Stimulated activated naive CD8-positive, alpha-beta T cell treated with anti-CD3 and anti-CD28 coated beads, Interleukin-15, amount 100 ng/mL, for 72 hours (primary cell): ENCODE measurements around the gene MGST3.
A peak's percentile ranks its signal among the peaks of the same experiment; 100 is the strongest.
"Not testable (repeated sequence)": the region's sequence is repeated elsewhere in the genome, so short reads cannot be mapped to it uniquely, and the experiment has no call there.

Experiments used
- ATAC-seq: fragments of 150-1000 bp; cut with Tn5 transposase; 2 replicates; pipeline ENCODE4 v1.10.0; 2021; ENCODE audit warnings: mild to moderate bottlenecking, moderate library complexity
- DNase-seq, 2 donors: peaks; one replicate each; pipeline ENCODE4 v3.0.0; 2021 to 2022
- H3K27ac Mint-ChIP-seq, 2 donors: one replicate each; pipeline ENCODE4 v1.8.0; 2022; ENCODE audit warnings: mild to moderate bottlenecking in 2 of 2, mixed read lengths in 2 of 2, moderate library complexity in 2 of 2
- H3K27me3 Mint-ChIP-seq: one replicate; pipeline ENCODE4 v1.8.0; 2022; ENCODE audit warnings: mixed read lengths
- H3K4me1 Mint-ChIP-seq: one replicate; pipeline ENCODE4 v1.8.0; 2022; ENCODE audit warnings: mild to moderate bottlenecking, mixed read lengths
- H3K4me3 Mint-ChIP-seq, 2 donors: one replicate each; pipeline ENCODE4 v1.8.0; 2022; ENCODE audit warnings: mild to moderate bottlenecking in 2 of 2, mixed read lengths in 2 of 2, moderate library complexity in 1 of 2
- H3K9me3 Mint-ChIP-seq, 2 donors: one replicate each; pipeline ENCODE4 v1.8.0; 2022; ENCODE audit warnings: mixed read lengths in 2 of 2

The MGST3 gene

DNA sequence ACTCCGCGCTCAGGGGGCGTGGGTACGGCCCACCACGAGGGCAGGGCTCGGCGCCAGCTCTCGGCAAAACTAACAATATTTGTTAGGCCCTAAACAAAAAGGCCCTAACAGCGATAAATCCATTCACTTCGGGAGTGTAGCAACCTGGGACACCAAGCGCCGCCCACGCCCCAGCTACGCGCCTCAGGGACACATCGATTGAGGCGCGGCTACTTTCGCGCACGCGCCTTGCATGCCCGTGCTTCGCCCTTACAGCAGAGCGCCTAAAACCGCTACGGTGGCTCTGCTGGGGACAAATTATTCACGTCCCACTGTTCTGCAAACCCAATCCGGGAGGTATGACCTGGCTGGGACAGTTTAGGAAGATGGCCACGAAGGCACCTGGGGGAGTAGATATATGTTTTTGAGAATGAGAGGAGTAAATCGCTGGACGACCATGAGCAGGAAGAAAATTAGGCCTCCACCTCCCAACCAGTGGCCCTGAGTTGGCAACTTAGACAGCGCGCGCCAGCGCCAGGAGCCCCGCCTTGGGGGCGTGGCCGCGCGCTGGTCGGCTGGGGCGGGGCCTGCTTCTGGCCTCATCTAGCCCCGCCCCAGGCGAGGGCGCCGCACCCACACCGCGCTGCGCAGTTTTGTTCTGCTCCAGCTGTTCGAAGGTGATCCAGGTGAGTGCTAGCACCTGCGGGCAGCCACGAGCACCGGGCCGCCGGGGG lies at the start of gene MGST3:
Gene MGST3, plus strand, starts transcription at position 606 of the 713 bp plus-strand sequence. CDS start 18,614 bp downstream, outside the sequence.
- H3K27me3 Mint-ChIP-seq, result no peaks in the 10 kb centered on the region
- peak; percentile 92 to 95 for DNase-seq
- H3K27ac Mint-ChIP-seq, result no peak within 1 kb of the TSS
- ATAC-seq, result peak; percentile 92
- peaks cover 32% of the 10 kb centered on the region for H3K4me1 Mint-ChIP-seq
- no peak within 1 kb of the TSS for H3K4me3 Mint-ChIP-seq
- H3K9me3 Mint-ChIP-seq, result no peaks in the 10 kb centered on the region

DNA sequence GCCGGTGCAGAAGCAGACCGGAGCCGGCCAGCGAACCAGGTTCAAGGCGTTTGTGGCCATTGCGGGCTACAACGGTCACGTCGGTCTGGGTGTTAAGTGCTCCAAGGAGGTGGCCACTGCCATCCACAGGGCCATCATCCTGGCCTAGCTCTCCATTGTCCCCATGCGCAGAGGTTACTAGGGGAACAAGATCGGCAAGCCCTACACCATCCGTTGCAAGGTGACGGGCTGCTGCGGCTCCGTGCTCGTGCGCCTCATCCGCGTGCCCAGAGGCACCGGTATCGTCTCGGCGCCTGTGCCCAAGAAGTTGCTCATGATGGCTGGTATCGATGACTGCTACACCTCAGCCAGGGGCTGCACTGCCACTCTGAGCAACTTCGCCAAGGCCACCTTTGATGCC lies 49.1 kb upstream of the MGST3 start:
- ATAC-seq (no peak), DNase-seq (no peak)
- H3K27ac Mint-ChIP-seq, result no peak overlapping the region
- H3K9me3 Mint-ChIP-seq, result no peaks in the 10 kb centered on the region
- H3K4me3 Mint-ChIP-seq, result no peak overlapping the region
- H3K4me1 Mint-ChIP-seq, result no peaks in the 10 kb centered on the region
- peaks cover 17% of the 10 kb centered on the region for H3K27me3 Mint-ChIP-seq

- Mint-ChIP-seq H3K4me1 (no peaks in the 10 kb centered on the region), H3K27ac (peak overlapping the region in 1 of 2 donors; percentile 84), H3K4me3 (no peak overlapping the region), H3K27me3 (peaks cover 46% of the 10 kb centered on the region), H3K9me3 (no peaks in the 10 kb centered on the region)
- DNase-seq, result no peak
- ATAC-seq, result no peak
These were observed 44.6 kb upstream of the MGST3 start for GRCh38 chr1:165586398-165586797.

- peaks cover 66% of the 10 kb centered on the region for H3K27me3 Mint-ChIP-seq
These were observed 39.6 kb upstream of the MGST3 start for GRCh38 chr1:165591391-165591790.

DNA sequence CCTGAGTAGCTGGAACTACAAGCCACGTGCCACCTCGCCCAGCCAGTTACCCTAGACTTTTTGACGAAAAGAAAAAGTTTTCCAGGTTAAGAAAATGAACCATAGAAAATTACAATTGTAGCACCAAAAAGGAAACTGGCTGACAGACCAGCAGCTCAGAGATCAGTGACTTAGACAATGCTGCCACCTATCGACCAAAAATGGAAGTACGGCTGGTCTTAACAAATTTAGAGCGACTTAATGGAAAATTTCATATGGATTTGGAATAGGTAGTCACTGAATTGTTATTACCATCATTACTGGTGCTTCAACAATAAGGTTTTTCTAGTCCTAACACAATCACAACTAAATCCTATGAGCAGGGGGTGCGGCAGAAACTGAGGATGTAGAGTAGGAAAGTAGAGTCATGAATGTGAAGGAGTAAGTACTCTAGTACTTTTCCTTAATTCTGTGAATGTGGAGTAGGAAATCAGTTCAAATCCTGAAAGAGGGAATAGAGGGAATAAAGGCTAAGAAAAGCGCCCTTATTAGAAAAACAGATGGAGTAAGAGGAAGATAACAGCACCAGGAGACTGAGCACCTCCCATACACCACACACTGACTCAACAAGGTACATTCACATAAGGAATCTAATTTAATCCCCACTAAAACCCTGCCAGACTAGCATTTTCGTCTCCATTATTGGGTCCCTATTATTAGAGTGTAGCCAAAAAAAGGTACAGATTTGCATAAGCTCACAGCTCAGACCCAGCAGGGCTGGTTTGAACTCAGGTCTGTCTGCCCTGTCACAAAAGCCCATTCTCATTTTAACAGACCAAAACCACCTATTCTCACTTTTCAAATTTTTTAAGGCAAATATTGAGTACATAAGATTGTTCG lies 37.9 kb upstream of the MGST3 start:
- Mint-ChIP-seq H3K4me1 (peaks cover 22% of the 10 kb centered on the region), H3K27me3 (peaks cover 67% of the 10 kb centered on the region), H3K4me3 (no peak overlapping the region), H3K27ac (no peak overlapping the region), H3K9me3 (no peaks in the 10 kb centered on the region)
- DNase-seq, result peak; percentile 64 to 67
- peak; percentile 52 for ATAC-seq

More at GRCh38 chr1:165591391-165591790, 39.6 kb upstream of the MGST3 start:
- not testable (repeated sequence) for DNase-seq, H3K27ac Mint-ChIP-seq, H3K4me3 Mint-ChIP-seq, H3K9me3 Mint-ChIP-seq, ATAC-seq, H3K4me1 Mint-ChIP-seq

DNA sequence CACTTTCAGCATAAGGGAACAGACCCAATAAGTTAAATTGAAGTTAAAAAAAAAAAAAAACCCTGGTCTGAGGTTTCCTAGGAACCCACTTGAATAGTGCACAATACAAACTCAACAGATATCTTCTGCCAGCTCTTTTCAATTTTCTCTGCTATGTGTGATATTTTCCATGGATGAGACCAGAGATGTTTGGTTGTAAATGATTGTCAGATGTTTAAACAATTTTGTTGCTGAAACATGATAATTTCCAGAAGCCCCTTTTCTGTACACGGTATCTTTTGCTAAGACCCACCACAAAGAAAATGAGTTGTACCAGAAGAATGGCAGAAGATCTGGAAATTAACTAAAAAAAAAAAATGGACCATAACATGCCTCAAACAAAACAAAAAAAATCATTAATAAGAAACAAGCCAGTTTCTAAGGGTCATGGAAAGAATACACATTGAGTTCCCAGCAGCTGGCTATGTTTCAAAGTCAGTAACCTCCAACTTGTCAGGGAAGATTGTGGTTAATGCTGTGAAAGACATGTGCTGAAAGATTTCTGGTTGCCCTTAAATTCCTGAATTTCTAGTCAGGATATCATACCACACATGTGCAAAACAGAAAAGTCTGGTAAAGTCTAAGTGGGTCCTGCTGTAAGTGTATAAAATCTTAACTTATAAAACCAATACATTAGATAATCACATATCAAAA lies 35.6 kb upstream of the MGST3 start:
- H3K27me3 Mint-ChIP-seq, result peaks cover 49% of the 10 kb centered on the region
- H3K4me3 Mint-ChIP-seq, result no peak overlapping the region
- H3K9me3 Mint-ChIP-seq, result no peaks in the 10 kb centered on the region
- no peak for ATAC-seq
- no peak for DNase-seq
- no peak overlapping the region for H3K27ac Mint-ChIP-seq
- peaks cover 38% of the 10 kb centered on the region for H3K4me1 Mint-ChIP-seq

GRCh38 chr1:165597883-165598675 lies 33.0 kb upstream of the MGST3 start:
- Mint-ChIP-seq H3K4me1 (peaks cover 39% of the 10 kb centered on the region), H3K27ac (peak overlapping the region; percentile 77 to 95), H3K27me3 (peaks cover 36% of the 10 kb centered on the region), H3K9me3 (no peaks in the 10 kb centered on the region), H3K4me3 (peak overlapping the region; percentile 89 to 97)
- DNase-seq (peak; percentile 86 to 96), ATAC-seq (peak; percentile 98)

- Mint-ChIP-seq H3K27ac (peak overlapping the region; percentile 77 to 95), H3K27me3 (peaks cover 30% of the 10 kb centered on the region), H3K4me1 (peaks cover 35% of the 10 kb centered on the region), H3K9me3 (no peaks in the 10 kb centered on the region), H3K4me3 (peak overlapping the region; percentile 89 to 97)
- ATAC-seq (no peak), DNase-seq (no peak)
These were observed 32.4 kb upstream of the MGST3 start for GRCh38 chr1:165598676-165599059.

DNA sequence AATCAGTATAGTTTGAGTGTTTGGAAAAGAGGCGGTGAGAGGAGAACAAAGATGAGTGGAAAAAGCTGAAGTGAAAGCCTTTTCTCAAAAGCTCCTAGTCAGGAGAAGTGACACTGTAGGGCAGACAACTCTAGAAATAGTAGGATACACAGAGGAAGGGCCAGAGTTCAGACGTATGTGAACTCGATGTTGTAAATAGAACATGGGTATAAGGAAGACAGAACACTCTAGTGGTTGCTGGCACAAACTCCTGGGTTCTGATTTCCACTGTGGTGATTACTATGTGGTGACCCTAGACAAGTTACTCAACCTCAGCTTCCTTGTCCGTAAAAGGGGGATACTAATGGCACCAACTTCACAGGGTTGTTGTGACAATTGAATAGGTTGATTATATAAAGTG lies 30.2 kb upstream of the MGST3 start:
- no peak for DNase-seq
- Mint-ChIP-seq H3K4me1 (peaks cover 35% of the 10 kb centered on the region), H3K27me3 (peaks cover 11% of the 10 kb centered on the region), H3K9me3 (no peaks in the 10 kb centered on the region), H3K27ac (no peak overlapping the region), H3K4me3 (no peak overlapping the region)
- ATAC-seq, result no peak

GRCh38 chr1:165603810-165604209 lies 27.2 kb upstream of the MGST3 start:
- Mint-ChIP-seq H3K4me1 (peaks cover 16% of the 10 kb centered on the region), H3K4me3 (no peak overlapping the region), H3K27ac (no peak overlapping the region), H3K27me3 (no peaks in the 10 kb centered on the region), H3K9me3 (no peaks in the 10 kb centered on the region)
- no peak for ATAC-seq
- DNase-seq, result no peak

DNA sequence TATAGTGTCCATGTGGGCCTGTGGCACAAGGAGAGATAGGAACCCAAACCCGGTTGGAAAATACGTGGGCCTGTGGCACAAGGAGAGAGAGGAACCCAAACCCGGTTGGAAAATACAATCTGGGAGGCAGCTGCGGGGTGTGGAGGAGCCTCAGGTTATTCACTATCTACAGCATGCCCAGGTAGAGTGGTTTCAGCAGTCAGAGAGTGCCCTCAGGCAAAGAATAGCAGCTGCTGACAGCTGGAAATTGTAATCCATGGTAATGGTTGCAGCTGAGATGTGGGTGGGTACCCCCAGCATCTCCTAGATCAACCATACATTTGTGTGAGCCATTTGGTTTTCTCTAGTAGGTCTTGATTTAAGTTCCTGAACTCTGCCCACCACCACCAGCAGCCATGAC lies 25.8 kb upstream of the MGST3 start:
- Mint-ChIP-seq H3K4me3 (no peak overlapping the region), H3K27me3 (no peaks in the 10 kb centered on the region)
- ATAC-seq, result no peak

DNA sequence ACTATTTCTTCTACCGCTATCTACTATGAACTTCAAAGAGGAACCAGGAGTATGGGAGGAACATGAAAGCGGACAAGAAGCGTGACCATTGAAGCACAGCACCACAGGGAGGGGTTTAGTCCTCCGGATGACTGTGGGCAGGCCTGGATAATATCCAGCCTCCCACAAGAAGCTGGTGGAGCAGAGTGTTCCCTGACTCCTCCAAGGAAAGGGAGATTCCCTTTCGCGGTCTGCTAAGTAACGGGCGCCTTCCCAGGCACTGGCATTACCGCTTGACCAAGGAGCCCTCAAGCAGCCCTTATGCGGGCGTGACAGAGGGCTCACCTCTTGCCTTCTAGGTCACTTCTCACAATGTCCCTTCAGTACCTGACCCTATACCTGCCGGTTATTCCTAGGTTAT lies 24.4 kb upstream of the MGST3 start:
- H3K4me3 Mint-ChIP-seq, H3K27ac Mint-ChIP-seq: not testable (repeated sequence)

More for the DNA sequence above, 25.8 kb upstream of the MGST3 start:
- H3K9me3 Mint-ChIP-seq, result no peaks in the 10 kb centered on the region
- no peak for DNase-seq
- no peak overlapping the region for H3K27ac Mint-ChIP-seq
- peaks cover 6% of the 10 kb centered on the region for H3K4me1 Mint-ChIP-seq

GRCh38 chr1:165610866-165611265 lies 20.2 kb upstream of the MGST3 start:
- Mint-ChIP-seq H3K9me3 (no peaks in the 10 kb centered on the region), H3K27ac (no peak overlapping the region), H3K4me3 (no peak overlapping the region), H3K4me1 (no peaks in the 10 kb centered on the region), H3K27me3 (peaks cover 9% of the 10 kb centered on the region)
- DNase-seq (no peak), ATAC-seq (no peak)

More for the DNA sequence above, 24.4 kb upstream of the MGST3 start:
- ATAC-seq, DNase-seq, H3K9me3 Mint-ChIP-seq, H3K4me1 Mint-ChIP-seq, H3K27me3 Mint-ChIP-seq: not testable (repeated sequence)

DNA sequence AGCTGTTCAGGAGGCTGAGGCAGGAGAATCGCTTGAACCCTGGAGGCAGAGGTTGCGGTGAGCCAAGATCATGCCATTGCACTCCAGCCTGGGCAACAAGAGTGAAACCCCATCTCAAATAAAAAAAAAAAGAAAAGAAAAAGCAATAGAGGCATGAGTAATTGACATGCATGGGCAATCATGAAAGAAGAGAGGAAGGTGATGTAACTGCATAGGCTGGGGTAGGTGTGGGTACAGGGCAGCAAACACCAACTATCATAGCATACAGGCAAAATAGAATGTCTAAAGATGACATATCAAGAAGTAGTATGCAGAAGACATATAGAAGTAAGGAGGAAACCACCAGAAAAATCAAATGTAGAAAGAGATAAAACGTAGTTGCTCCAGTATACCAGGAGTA lies 19.0 kb upstream of the MGST3 start:
- H3K4me3 Mint-ChIP-seq, result no peak overlapping the region
- H3K27me3 Mint-ChIP-seq, result peaks cover 9% of the 10 kb centered on the region
- DNase-seq, result no peak
- no peaks in the 10 kb centered on the region for H3K4me1 Mint-ChIP-seq
- no peak overlapping the region for H3K27ac Mint-ChIP-seq
- no peaks in the 10 kb centered on the region for H3K9me3 Mint-ChIP-seq
- no peak for ATAC-seq

DNA sequence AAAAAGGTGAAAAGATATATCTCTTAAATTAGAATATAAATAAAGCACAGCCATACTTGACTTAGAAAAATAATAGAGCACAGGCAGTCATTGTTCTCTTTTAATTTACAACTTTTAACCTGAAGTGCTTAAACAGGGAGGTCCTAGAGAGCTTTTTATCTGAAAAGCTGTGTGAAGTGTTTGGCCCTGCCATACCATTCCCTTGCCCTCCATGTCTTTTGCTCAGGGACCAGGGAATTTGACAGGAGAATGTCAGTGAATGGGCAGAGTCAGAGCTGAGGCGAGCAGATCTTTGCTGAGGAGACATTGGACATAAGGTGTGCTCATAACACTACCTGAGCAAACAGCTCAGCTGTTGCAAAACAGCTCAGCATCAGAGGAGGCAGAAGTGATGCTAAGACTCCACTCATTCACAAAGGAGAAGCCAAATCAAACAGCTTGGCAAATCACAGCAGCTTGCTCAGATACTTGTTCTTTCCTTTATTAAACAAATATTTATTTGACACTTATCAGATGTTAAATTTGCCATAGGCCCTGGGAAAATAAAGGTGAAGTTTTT lies 14.9 kb upstream of the MGST3 start:
- no peak overlapping the region for H3K27ac Mint-ChIP-seq
- H3K9me3 Mint-ChIP-seq, result no peaks in the 10 kb centered on the region
- ATAC-seq, result no peak
- no peaks in the 10 kb centered on the region for H3K4me1 Mint-ChIP-seq
- DNase-seq, result no peak
- peaks cover 15% of the 10 kb centered on the region for H3K27me3 Mint-ChIP-seq
- H3K4me3 Mint-ChIP-seq, result no peak overlapping the region
